ENCODE data around the gene OR8G5. TPM values are rescaled to one million over a fixed set of nuclear protein-coding genes. Genes with fewer than 3 reads are reported as not detected.

OR8G5 gene
- total RNA-seq, 1 donor: not detected

GRCh38 chr11:124274000-124274399 is 17.8 kb downstream of the OR8G5 start:
- DNase-seq (ENCODE audit: low read depth): no peak
- no peak for TF ChIP-seq CTCF (IDR thresholded peaks at IDR 0.05; ENCODE audit: insufficient read depth, low read depth, low read length)
- H3K4me3 ChIP-seq (ENCODE audit: low read depth, low read length): no peak overlapping the region

- peak; percentile 90 for DNase-seq (ENCODE audit: low read depth)
- TF ChIP-seq CTCF (IDR thresholded peaks at IDR 0.05; ENCODE audit: insufficient read depth, low read depth, low read length): no peak
- no peak overlapping the region for H3K4me3 ChIP-seq (ENCODE audit: low read depth, low read length)
Measured at GRCh38 chr11:124276081-124276480, 19.9 kb downstream of the OR8G5 start.

- no peak for DNase-seq (ENCODE audit: low read depth)
- TF ChIP-seq CTCF (IDR thresholded peaks at IDR 0.05; ENCODE audit: insufficient read depth, low read depth, low read length): no peak
Measured at GRCh38 chr11:124277207-124277606, 21.0 kb downstream of the OR8G5 start.

GRCh38 chr11:124277804-124278203 is 21.6 kb downstream of the OR8G5 start:
- DNase-seq (ENCODE audit: low read depth): no peak
- no peak overlapping the region for H3K4me3 ChIP-seq (ENCODE audit: low read depth, low read length)
- no peak for TF ChIP-seq CTCF (IDR thresholded peaks at IDR 0.05; ENCODE audit: insufficient read depth, low read depth, low read length)

More at GRCh38 chr11:124277207-124277606, 21.0 kb downstream of the OR8G5 start:
- H3K4me3 ChIP-seq (ENCODE audit: low read depth, low read length): no peak overlapping the region

GRCh38 chr11:124278261-124278660 is 22.1 kb downstream of the OR8G5 start:
- DNase-seq (ENCODE audit: low read depth): no peak
- TF ChIP-seq CTCF (IDR thresholded peaks at IDR 0.05; ENCODE audit: insufficient read depth, low read depth, low read length): no peak
- H3K4me3 ChIP-seq (ENCODE audit: low read depth, low read length): no peak overlapping the region

GRCh38 chr11:124285610-124286344 is 29.6 kb downstream of the OR8G5 start:
- TF ChIP-seq CTCF (IDR thresholded peaks at IDR 0.05; ENCODE audit: insufficient read depth, low read depth, low read length): peak; percentile 5
- DNase-seq (ENCODE audit: low read depth): peak; percentile 82
- H3K4me3 ChIP-seq (ENCODE audit: low read depth, low read length): no peak overlapping the region

GRCh38 chr11:124294687-124295086 is 38.5 kb downstream of the OR8G5 start:
- TF ChIP-seq CTCF (IDR thresholded peaks at IDR 0.05; ENCODE audit: insufficient read depth, low read depth, low read length): no peak
- DNase-seq (ENCODE audit: low read depth): no peak
- H3K4me3 ChIP-seq (ENCODE audit: low read depth, low read length): no peak overlapping the region
